GM10266 (cell line): Measurements from ENCODE around the gene PLEKHF1.
"Not testable (repeated sequence)": the region's sequence is repeated elsewhere in the genome, so short reads cannot be mapped to it uniquely, and the experiment has no call there.

Experiments
- DNase-seq: peaks from one replicate; pipeline ENCODE4 v3.0.0; 2012; ENCODE audit errors: extremely low spot score
- CTCF ChIP-seq: IDR thresholded peaks from 2 replicates; pipeline ENCODE4 v1.5.1; 2012; ENCODE audit warnings: mild to moderate bottlenecking, low read depth; ENCODE audit not compliant: control insufficient read depth, insufficient read depth; ENCODE audit errors: missing control alignments

The PLEKHF1 gene

GRCh38 chr19:29705706-29706105, 40.4 kb downstream of the PLEKHF1 start:
- no peak for DNase-seq
- no peak for TF ChIP-seq CTCF

- no peak for TF ChIP-seq CTCF
- no peak for DNase-seq
These were observed 41.4 kb downstream of the PLEKHF1 start for GRCh38 chr19:29706635-29707034.

GRCh38 chr19:29708554-29709439, 43.5 kb downstream of the PLEKHF1 start:
- DNase-seq, result no peak

GRCh38 chr19:29709440-29709798, 44.2 kb downstream of the PLEKHF1 start:
- not testable (repeated sequence) for DNase-seq

More at GRCh38 chr19:29708554-29709439, 43.5 kb downstream of the PLEKHF1 start:
- TF ChIP-seq CTCF, result no peak

- no peak for DNase-seq
These were observed 46.4 kb downstream of the PLEKHF1 start for GRCh38 chr19:29711584-29712132.

GRCh38 chr19:29712744-29713516, 47.7 kb downstream of the PLEKHF1 start:
- DNase-seq, result no peak
- no peak for TF ChIP-seq CTCF

More at GRCh38 chr19:29711584-29712132, 46.4 kb downstream of the PLEKHF1 start:
- TF ChIP-seq CTCF, result no peak

- DNase-seq, result no peak
- no peak for TF ChIP-seq CTCF
These were observed 49.2 kb downstream of the PLEKHF1 start for GRCh38 chr19:29714371-29714952.
